GM19452 (cell line): ENCODE data around the gene DSCAML1.

Source experiments
- ATAC-seq: cut with Tn5 transposase; IDR thresholded peaks from one replicate; pipeline ENCODE4 v1.9.1; 2021; ENCODE audit not compliant: unreplicated experiment

DSCAML1 gene

DNA sequence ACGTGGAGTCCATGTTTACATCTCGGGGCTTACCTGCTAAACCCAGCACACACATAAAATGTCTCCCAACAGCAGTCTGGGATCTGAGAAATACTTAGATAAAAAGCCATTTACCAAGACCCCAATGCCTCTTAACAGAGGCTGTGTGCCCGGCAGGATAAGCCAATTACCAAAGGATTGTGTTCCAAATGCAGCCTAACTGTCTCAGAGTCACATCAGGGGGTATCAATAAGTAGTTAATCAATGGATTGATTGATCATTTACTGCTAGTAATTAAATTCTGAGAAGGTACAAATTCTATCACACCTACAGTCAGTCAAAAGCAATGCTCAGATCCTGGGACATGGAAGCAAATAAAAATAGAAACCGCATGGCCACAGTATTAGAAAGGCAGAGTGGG, 125.6 kb downstream of the DSCAML1 start:
- ATAC-seq, result no peak

- no peak for ATAC-seq
These were observed 126.1 kb downstream of the DSCAML1 start for GRCh38 chr11:117670924-117671323.

DNA sequence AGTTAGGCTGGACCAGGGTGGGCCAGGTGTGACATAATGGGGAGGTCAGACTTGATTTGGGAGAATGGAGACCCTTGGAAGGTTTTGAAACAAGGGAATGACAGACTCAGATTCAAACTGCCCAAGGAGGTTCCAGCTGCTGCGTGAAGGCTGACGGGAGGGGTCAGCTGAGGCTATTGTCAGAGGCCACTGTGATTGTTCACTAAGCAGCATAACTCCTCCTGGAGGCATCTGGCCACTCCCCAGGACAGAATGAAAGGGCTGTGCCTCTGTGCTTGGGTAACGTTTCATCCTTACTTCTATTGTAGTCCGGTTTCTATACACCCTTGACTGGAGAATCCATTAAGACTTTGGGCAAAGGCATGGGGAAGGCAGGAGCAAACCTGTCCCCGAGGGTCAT, 126.6 kb downstream of the DSCAML1 start:
- ATAC-seq, result no peak

DNA sequence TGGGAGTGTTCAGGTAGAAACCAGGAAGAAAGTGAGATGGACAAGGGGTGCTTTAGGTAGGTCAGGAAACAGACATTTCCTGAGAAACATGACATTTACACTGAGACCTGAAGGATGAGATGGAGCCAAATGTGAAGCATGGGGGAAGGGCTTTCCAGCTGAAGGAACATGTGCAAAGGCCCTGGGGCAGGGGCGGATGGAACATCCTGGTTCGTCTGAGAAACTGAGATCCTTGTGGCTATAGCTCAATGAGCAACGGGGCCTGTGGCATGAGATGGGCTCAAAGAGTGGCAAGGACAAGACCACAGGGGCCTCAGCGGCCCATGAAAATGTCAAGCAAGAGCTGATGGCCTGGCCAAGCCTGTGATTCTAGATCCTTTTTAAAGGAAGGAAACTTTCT, 127.4 kb downstream of the DSCAML1 start:
- no peak for ATAC-seq

DNA sequence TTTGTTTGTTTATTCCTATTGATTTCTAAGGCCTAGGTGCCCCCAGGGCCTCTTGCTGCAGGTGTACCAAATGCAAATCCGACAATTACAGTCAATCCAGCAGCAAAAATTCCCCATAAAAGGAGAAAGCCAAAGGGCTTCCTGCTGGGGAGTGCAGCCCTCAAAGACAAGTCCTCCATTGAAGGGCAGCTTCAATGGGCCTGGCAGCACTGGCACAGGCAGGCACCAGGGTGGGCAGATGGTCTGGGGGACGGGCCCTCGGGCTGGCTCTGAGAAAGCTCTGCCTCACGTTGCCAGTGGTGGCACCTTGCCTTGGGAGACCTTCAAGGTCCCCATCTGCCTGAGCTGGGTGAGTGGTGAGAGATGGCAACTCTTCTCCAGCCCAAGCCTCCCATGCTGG, 128.0 kb downstream of the DSCAML1 start:
- ATAC-seq, result no peak

- no peak for ATAC-seq
These were observed 128.7 kb downstream of the DSCAML1 start for GRCh38 chr11:117668321-117668751.

- ATAC-seq, result no peak
These were observed 132.1 kb downstream of the DSCAML1 start for GRCh38 chr11:117664897-117665296.

DNA sequence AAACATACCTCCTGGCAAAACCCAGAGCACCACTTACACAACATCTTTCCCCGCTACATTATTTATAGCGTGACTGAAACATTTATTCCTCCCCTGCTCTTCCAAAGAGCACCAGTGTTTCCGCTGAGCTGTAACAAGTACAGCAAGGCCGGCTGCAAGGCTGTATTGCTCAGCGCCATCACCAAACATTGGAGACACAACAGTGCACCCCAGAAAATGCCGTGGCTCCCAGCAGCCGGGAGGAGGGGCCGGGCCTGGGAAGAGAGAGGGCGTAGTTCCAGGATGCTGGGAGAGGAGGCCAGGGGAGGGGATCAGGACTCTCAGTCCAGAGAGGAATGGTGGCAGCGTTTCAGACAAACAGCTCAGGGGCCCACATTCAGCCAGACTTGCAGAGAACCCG, 133.2 kb downstream of the DSCAML1 start:
- no peak for ATAC-seq

- no peak for ATAC-seq
These were observed 133.6 kb downstream of the DSCAML1 start for GRCh38 chr11:117663414-117663813.

DNA sequence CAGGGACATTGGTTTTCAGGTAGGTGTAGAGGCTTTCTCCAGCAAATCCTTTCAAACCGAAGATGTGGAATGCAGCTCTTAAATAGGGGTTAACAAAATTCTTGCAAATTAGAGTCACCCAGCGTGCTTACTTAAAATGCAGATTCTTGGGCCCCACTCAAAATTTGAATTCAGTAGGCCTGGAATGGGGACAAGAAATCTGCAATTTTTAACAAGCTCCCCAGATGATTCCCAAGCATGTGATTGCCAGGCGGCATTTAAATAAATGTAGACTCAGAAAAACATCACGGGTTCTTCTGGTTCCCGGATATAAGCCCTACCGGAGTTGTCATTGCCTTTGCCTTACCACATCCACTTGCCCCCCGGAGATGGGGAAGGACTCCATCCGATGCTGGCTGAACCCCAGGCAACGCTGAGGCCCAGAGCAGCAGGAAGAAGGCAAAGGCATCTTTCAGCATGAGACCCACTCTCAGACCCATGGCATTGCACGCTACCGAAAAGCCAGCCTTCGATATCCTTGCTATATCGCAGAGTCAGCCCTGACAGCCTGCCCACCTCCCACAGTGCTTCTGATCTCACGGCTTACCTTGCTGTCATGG, 134.2 kb downstream of the DSCAML1 start:
- ATAC-seq, result no peak

GRCh38 chr11:117662255-117662654, 134.8 kb downstream of the DSCAML1 start:
- no peak for ATAC-seq

GRCh38 chr11:117658809-117659208, 138.2 kb downstream of the DSCAML1 start:
- ATAC-seq, result no peak

- no peak for ATAC-seq
These were observed 139.2 kb downstream of the DSCAML1 start for GRCh38 chr11:117657794-117658193.

DNA sequence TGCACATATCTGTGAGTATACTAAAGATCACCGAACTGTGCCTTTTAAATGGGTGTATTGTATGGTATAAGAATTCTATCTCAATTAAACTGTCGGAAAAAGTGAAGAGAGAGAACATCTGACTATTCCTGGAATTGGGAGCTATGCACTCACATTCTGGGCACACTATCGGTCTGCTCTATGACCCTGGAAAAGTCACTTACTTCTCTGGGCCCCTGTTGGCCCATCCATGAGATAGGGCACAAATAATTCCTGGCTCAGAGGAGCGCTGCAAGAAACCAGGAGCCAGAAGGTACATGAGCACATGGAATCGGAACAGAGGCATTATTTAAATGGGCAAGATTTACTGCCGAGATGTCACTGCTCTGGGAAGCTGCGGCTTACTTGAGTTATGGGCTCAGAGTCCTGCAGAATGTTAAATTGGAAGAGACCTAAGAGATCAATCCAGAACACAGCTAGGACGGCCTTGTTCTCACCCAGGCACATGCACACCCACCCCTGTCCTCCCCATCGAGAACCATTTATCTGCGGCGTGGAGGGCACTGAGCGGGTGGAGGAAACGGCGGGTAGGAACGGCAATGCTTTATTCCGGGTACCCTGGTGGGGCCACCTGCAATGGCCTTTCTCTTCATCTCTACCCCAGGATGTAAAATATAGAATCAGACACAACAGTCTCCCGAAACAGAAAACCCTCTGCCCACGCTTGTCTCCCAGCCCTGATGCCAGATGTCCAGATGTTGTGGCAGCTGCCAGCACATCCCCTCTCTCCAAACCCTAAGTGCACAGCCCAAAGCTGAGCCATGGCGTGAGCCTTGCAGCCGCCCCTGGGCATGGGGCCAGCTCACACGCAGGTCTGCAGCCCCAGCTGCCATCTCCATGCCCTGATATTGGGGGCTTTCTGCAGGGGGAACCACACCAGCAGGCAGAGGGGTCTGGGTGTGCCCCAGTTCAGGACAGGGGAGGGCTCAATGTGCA, 142.4 kb downstream of the DSCAML1 start:
- ATAC-seq, result no peak

DNA sequence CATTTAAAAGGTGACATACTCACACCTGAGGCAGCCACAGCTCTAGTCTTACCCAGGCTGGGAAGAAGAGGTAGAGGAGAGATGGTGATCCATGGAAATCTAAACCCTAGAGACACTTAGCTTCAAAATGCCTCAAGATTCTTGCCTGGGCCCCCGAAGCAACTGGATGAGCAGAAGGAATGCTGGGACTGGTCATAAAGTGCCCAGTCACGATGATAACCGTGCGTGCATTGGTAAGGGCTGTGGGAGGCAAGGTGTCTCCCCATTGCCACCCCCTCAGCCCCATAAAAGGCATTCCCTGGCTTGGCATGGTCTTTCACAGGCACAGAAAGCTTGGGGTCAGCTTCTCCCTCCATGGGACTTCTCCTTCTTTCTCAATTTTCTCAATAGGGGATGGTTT, 144.5 kb downstream of the DSCAML1 start:
- ATAC-seq, result no peak

- no peak for ATAC-seq
These were observed 147.5 kb downstream of the DSCAML1 start for GRCh38 chr11:117649296-117650055.

DNA sequence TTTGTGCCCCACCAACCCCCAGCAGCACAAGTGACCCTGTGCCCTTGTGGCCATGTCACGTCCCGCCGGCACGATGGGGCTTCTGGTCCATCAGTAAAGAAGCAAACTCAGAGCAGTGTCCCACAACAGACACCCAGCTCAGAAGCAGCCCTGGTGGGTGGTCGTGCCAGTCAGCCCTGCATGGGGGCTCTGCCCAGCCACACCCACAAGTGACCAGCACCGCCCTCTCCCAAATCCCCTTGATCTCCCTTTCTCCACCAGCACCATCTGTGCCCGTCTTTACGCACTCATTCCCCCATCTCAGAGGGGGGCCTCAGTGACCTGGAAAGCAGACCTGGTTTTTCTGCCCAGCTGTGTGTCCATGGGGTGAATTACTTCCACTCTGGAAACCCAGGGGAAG, 149.1 kb downstream of the DSCAML1 start:
- ATAC-seq, result no peak

DNA sequence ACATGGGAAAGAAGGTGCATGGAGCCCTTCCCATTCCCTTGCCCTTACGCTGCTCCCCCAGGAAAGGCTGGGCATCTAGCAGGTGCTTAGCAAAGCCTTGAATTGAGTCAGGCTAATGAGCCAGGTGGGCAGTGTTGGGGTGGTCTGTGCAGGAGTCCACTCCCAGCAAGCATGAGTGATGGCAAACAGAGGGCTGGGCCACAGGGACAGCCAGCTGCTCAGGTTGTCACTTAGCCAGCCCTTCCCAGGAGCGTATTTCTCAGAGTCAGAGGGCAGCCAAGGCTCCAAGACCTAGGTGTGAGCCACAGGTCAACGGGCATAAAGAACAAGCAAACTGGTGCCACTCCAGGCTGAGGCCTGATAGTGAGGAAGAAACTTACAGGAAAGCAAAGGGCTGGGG, 149.8 kb downstream of the DSCAML1 start:
- ATAC-seq, result no peak

GRCh38 chr11:117646411-117646810, 150.6 kb downstream of the DSCAML1 start:
- no peak for ATAC-seq

GRCh38 chr11:117644403-117645155, 152.4 kb downstream of the DSCAML1 start:
- ATAC-seq, result no peak
